ENCODE measurements around the gene PEG3. TPM values are rescaled to one million over a fixed set of nuclear protein-coding genes. Genes with fewer than 3 reads are reported as not detected.

Gene PEG3
- total RNA-seq (2022; extraction: Qiagen RNA extraction; ENCODE audit: low read depth), result not detected in 5 replicates

GRCh38 chr19:56840451-56841192 lies at the start of gene PEG3, which contains the start of gene ZIM2:
PEG3 (minus strand) TSS chr19:56840726; CDS start chr19:56824655, 16,071 bp downstream.
ZIM2 (minus strand) TSS chr19:56840726; CDS start chr19:56824277, 16,449 bp downstream.

Other genes with a start within 250 kb of the PEG3 start
- 8.3 to 12.5 TPM (median 10.9 TPM) in 5 replicates for gene ZNF71, start 245.4 kb downstream of the PEG3 start, total RNA-seq (2022; extraction: Qiagen RNA extraction; ENCODE audit: low read depth)
- 0.05 TPM in 1 of 5 replicates, not detected in the others for gene SMIM17, start 197.6 kb downstream of the PEG3 start, total RNA-seq (2022; extraction: Qiagen RNA extraction; ENCODE audit: low read depth)
- gene ZNF835, start 169.0 kb downstream of the PEG3 start, total RNA-seq (2022; extraction: Qiagen RNA extraction; ENCODE audit: low read depth), result not detected in 5 replicates
- gene ZIM2, start within 50 bp of the PEG3 start, total RNA-seq (2022; extraction: Qiagen RNA extraction; ENCODE audit: low read depth), result not detected in 5 replicates